Erythroblast (primary cell): ENCODE data around the gene KRTAP4-9.

Source experiments
- GATA1 ChIP-seq: IDR thresholded peaks from 2 replicates; pipeline ENCODE4 v1.6.1; 2011; ENCODE audit warnings: low read depth, mild to moderate bottlenecking, control low read depth, low read length, moderate library complexity
- POLR2A ChIP-seq: IDR thresholded peaks from 2 replicates; pipeline ENCODE4 v1.6.1; 2011; ENCODE audit warnings: mild to moderate bottlenecking, low read length

DNA sequence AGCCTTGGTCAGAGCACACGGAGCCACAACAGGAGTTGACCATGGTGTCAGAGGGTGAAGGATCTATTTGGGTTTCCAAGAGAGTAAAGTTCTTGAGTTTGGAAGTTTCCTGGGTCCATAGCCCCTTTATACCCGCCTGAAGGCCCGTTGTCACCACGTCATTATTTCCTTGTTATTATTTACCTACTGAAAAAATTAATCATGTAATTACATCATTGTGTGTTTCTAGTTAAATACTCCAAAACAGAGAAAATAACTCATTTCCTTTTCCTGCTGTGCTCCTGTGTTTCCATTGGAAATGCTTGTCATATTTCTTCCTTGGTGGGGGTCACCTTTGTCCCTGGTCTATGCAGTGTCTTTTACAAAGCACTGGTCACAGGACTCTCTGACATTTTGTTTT lies 7.1 kb upstream of the KRTAP4-9 start, which contains the start of gene KRTAP4-8:
- TF ChIP-seq POLR2A: no peak
- TF ChIP-seq GATA1: no peak
